Right atrium auricular region (tissue), 2 donors: ENCODE results near the gene AKAP11. TPM values are rescaled to one million over a fixed set of nuclear protein-coding genes. Genes with fewer than 3 reads are reported as not detected.

Experiments used
- DNase-seq: peaks from one replicate; pipeline ENCODE4 v3.0.0-alpha.2; 2019; ENCODE audit warnings: low spot score
- H3K27ac ChIP-seq, 2 donors: fragments of 200-600 bp; sonication (generic); 1 replicate in 1 of 2; 2 replicates in 1 of 2; pipeline ENCODE4 v1.5.1; 2016 to 2019
- H3K27me3 ChIP-seq, 2 donors: fragments of 200-600 bp; sonication (generic); one replicate each; pipeline versions ENCODE4 v1.5.1 to v1.6.0; 2017 to 2019
- H3K36me3 ChIP-seq: fragments of 200-600 bp; sonication (generic); one replicate; pipeline ENCODE4 v1.5.1; 2016
- H3K4me1 ChIP-seq, 2 donors: fragments of 200-600 bp; sonication (generic); one replicate each; pipeline versions ENCODE4 v1.5.1 to v1.6.0; 2017 to 2019
- H3K4me3 ChIP-seq, 2 donors: fragments of 200-600 bp; sonication (generic); 1 replicate in 1 of 2; 2 replicates in 1 of 2; pipeline ENCODE4 v1.5.1; 2017 to 2019; ENCODE audit warnings: mild to moderate bottlenecking in 1 of 2, moderate library complexity in 1 of 2
- H3K9me3 ChIP-seq, 2 donors: fragments of 200-600 bp; sonication (generic); one replicate each; pipeline ENCODE4 v1.5.1; 2019
- CTCF ChIP-seq, 2 donors: fragments of 200-600 bp; sonication (generic); IDR thresholded peaks; one replicate each; pipeline ENCODE4 v1.5.1; 2019; ENCODE audit warnings: antibody characterized with exemption in 2 of 2
- total RNA-seq, 2 donors: library from RNA; depleted of rRNA; stranded (reverse); fragments of >200 nt; gene quantifications; one replicate each; pipeline ENCODE4 v1.1.0, GENCODE V29; 2016

The AKAP11 gene
- total RNA-seq, 2 donors from 2014 or later, result 24.2 to 30.4 TPM

- Histone ChIP-seq H3K4me3 (no peak overlapping the region), H3K27ac (no peak overlapping the region), H3K36me3 (no peaks in the 10 kb centered on the region), H3K27me3 (no peaks in the 10 kb centered on the region), H3K4me1 (no peaks in the 10 kb centered on the region), H3K9me3 (no peaks in the 10 kb centered on the region)
- no peak for TF ChIP-seq CTCF (IDR thresholded peaks at IDR 0.05)
- DNase-seq, result no peak
Observed at GRCh38 chr13:42328672-42329071, 56.7 kb downstream of the AKAP11 start.

- TF ChIP-seq CTCF (IDR thresholded peaks at IDR 0.05), result no peak
- Histone ChIP-seq H3K4me1 (no peaks in the 10 kb centered on the region), H3K9me3 (no peaks in the 10 kb centered on the region), H3K36me3 (no peaks in the 10 kb centered on the region), H3K4me3 (no peak overlapping the region), H3K27me3 (no peaks in the 10 kb centered on the region), H3K27ac (no peak overlapping the region)
- DNase-seq, result no peak
Observed at GRCh38 chr13:42329239-42329638, 57.3 kb downstream of the AKAP11 start.

- Histone ChIP-seq H3K36me3 (no peaks in the 10 kb centered on the region), H3K9me3 (no peaks in the 10 kb centered on the region), H3K27me3 (no peaks in the 10 kb centered on the region), H3K4me3 (no peak overlapping the region), H3K4me1 (no peaks in the 10 kb centered on the region), H3K27ac (no peak overlapping the region)
- DNase-seq, result no peak
- TF ChIP-seq CTCF (IDR thresholded peaks at IDR 0.05), result no peak
Observed at GRCh38 chr13:42331009-42331408, 59.1 kb downstream of the AKAP11 start.

DNA sequence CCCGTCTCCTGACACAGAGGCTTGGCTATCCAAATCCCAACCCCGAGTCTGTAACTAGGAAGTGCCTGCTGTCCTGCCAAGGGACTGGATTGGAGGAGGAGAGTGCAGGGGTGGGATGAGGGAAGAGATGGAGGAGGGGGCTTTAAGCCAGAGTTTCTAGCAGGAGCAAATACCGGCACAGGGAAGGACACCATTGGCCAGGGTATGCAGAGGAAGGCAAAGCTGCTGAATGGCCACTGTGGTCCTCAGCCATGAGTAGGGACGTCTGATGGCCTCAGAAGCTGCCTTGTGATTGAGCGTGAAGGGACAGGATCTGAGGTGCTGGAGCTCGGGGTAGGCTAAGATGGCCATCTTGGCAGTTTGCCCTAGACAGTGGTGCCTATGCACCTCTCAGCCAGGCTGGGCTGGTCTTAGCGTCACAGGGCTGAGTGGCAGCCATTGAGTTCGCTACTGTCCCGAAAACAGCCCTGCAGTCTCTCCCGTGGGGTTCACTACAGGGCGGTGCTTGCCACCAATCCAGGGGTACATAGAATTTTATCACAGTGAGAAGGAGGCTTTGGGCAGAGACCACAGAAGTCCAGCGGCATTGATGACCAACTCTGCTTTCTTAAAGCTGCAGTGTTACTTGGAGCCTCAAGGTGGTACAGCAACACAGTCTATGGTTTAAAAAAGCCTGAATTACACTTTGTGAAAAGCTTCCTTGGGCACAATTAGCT lies 61.8 kb downstream of the AKAP11 start:
- no peaks in the 10 kb centered on the region for H3K9me3 ChIP-seq

DNA sequence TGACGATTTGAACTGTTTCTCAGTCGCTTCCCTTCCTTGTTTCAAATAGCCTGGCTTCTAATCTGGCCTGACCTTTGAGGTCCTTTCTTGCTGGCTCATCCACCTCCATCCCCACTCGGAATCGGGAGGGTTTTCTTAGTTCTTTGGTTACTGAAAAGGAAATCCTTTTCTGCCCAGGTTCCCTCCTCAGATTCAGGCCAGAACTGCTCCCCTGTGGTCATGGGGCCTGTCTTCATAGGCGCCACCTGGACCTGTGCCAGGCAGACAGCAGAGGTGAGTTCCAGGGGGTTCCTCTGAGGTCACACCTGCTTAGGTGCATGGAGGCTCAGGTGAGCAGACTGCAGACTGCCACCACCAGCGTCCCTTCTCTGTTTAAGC lies 62.4 kb downstream of the AKAP11 start:
- Histone ChIP-seq H3K27me3 (no peaks in the 10 kb centered on the region), H3K36me3 (no peaks in the 10 kb centered on the region), H3K9me3 (no peaks in the 10 kb centered on the region), H3K27ac (no peak overlapping the region), H3K4me3 (no peak overlapping the region), H3K4me1 (no peaks in the 10 kb centered on the region)
- DNase-seq, result no peak
- TF ChIP-seq CTCF (IDR thresholded peaks at IDR 0.05), result no peak

More for the DNA sequence above, 61.8 kb downstream of the AKAP11 start:
- Histone ChIP-seq H3K36me3 (no peaks in the 10 kb centered on the region), H3K4me3 (no peak overlapping the region), H3K4me1 (no peaks in the 10 kb centered on the region), H3K27ac (no peak overlapping the region), H3K27me3 (no peaks in the 10 kb centered on the region)
- DNase-seq, result no peak
- TF ChIP-seq CTCF (IDR thresholded peaks at IDR 0.05), result no peak
